Measurements from ENCODE around the gene MEX3A.
"Not testable (repeated sequence)": the region's sequence is repeated elsewhere in the genome, so short reads cannot be mapped to it uniquely, and the experiment has no call there.

DNA sequence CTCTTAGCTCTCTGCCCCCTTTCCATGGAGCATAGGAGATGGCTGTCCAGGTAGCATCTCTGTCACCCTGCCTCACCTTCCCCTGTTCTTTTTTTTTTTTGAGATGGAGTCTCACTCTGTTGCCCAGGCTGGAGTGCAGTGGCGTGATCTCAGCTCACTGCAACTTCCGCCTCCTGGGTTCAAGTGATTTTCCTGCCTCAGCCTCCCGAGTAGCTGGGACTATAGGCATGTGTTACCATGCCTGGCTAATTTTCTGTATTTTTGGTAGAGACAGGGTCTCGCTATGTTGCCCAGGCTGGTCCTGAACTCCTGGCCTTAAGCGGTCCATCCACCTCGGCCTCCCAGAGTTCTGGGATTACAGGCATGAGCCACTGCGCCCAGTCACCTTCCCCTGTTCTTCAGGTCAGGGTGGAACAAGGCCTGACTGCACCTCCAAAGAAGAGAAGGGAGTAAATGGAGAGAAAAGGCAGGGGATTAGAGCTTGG lies 10.9 kb downstream of the MEX3A start:
- TF ChIP-seq CTCF, POLR2A, EP300 (IDR thresholded peaks at IDR 0.05): not testable (repeated sequence)

All from tibial nerve (tissue), 4 donors.